Activated CD4-positive, CD25-positive, alpha-beta regulatory T cell treated with anti-CD3 and anti-CD28 coated beads, Interleukin-2, amount 50 U/mL, for 72 hours (primary cell): ENCODE data around the gene ATP10A.
"Not testable (repeated sequence)": the region's sequence is repeated elsewhere in the genome, so short reads cannot be mapped to it uniquely, and the experiment has no call there.

Experiments used
- DNase-seq: peaks from one replicate; pipeline ENCODE4 v3.0.0; 2021

Gene ATP10A

GRCh38 chr15:25674913-25675312 lies 188.2 kb downstream of the ATP10A start:
- DNase-seq, result no peak

- no peak for DNase-seq
Measured at GRCh38 chr15:25673972-25674371, 189.2 kb downstream of the ATP10A start.

- no peak for DNase-seq
Measured at GRCh38 chr15:25673351-25673750, 189.8 kb downstream of the ATP10A start.

GRCh38 chr15:25671132-25671531 lies 192.0 kb downstream of the ATP10A start:
- DNase-seq, result no peak

GRCh38 chr15:25670621-25671020 lies 192.5 kb downstream of the ATP10A start:
- no peak for DNase-seq

GRCh38 chr15:25670025-25670554 lies 193.0 kb downstream of the ATP10A start:
- no peak for DNase-seq

GRCh38 chr15:25668901-25669300 lies 194.2 kb downstream of the ATP10A start:
- DNase-seq, result no peak

- no peak for DNase-seq
Measured at GRCh38 chr15:25668236-25668795, 194.8 kb downstream of the ATP10A start.

GRCh38 chr15:25667829-25668228 lies 195.3 kb downstream of the ATP10A start:
- DNase-seq, result no peak

GRCh38 chr15:25665913-25666312 lies 197.2 kb downstream of the ATP10A start:
- DNase-seq, result no peak

- no peak for DNase-seq
Measured at GRCh38 chr15:25664761-25665160, 198.4 kb downstream of the ATP10A start.

- DNase-seq, result no peak
Measured at GRCh38 chr15:25663515-25663914, 199.6 kb downstream of the ATP10A start.

GRCh38 chr15:25661898-25662297 lies 201.2 kb downstream of the ATP10A start:
- DNase-seq, result no peak

- DNase-seq, result no peak
Measured at GRCh38 chr15:25659251-25659650, 203.9 kb downstream of the ATP10A start.

GRCh38 chr15:25658560-25658959 lies 204.6 kb downstream of the ATP10A start:
- DNase-seq, result no peak

- DNase-seq, result no peak
Measured at GRCh38 chr15:25655207-25655948, 207.7 kb downstream of the ATP10A start.

- no peak for DNase-seq
Measured at GRCh38 chr15:25653371-25653770, 209.8 kb downstream of the ATP10A start.

- no peak for DNase-seq
Measured at GRCh38 chr15:25652704-25653103, 210.4 kb downstream of the ATP10A start.

GRCh38 chr15:25649390-25649789 lies 213.7 kb downstream of the ATP10A start:
- DNase-seq, result no peak

- no peak for DNase-seq
Measured at GRCh38 chr15:25643120-25643519, 220.0 kb downstream of the ATP10A start.

- DNase-seq, result no peak
Measured at GRCh38 chr15:25641762-25642161, 221.4 kb downstream of the ATP10A start.

- no peak for DNase-seq
Measured at GRCh38 chr15:25641361-25641760, 221.8 kb downstream of the ATP10A start.

- DNase-seq, result not testable (repeated sequence)
Measured at GRCh38 chr15:25640959-25641358, 222.2 kb downstream of the ATP10A start.

GRCh38 chr15:25640381-25640780 lies 222.7 kb downstream of the ATP10A start:
- DNase-seq, result no peak

- DNase-seq, result not testable (repeated sequence)
Measured at GRCh38 chr15:25636486-25636885, 226.6 kb downstream of the ATP10A start.
